ENCODE results near the gene AGAP2.
A peak's percentile ranks its signal among the peaks of the same experiment; 100 is the strongest.

AGAP2 gene

DNA sequence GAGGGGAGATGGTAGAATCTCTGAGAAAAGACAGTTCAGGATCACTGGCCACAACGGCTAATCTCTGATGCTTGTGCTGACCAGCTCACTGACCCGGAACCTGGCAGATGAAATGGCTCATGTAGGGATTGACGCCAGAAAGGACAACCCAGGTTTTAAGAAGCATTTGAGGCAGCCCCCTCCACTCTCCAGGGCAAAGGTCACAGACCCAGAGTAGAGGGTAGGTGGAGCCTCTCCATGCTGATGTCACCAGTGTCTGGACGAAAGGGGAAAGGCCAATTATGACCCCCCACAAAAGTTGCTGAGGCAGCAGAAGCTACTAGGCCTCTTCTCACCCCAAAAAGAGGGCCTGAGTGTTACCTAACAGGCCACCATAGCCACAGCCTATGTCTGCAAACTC is 32.2 kb upstream of the AGAP2 start:
- DNase-seq: no peak
- in situ Hi-C loops (cut with MboI; ENCODE audit: low pct_unique_long_range_greater_than_20kb, low sequenced_read_pairs): no loop called here

DNA sequence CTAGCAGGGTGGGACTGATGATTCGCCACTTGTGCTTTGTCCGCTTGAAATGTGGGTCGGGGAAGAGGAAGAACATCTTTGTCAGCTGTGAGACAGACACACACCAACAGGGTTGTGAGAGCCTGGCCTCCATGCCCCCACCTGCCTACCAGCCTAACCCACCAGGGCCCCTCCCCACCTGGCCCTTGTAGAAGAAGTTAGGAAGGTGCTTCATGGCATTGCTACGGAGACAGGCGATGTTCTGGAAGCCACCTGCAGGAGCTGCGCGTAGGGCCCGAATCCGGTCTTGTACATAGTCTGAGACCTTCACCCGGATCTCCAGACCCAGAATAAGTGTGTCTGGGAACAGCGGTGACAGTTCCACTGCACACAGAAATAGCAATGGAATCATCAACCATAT is 31.1 kb upstream of the AGAP2 start:
- no peak for DNase-seq
- in situ Hi-C loops (cut with MboI; ENCODE audit: low pct_unique_long_range_greater_than_20kb, low sequenced_read_pairs): no loop called here

DNA sequence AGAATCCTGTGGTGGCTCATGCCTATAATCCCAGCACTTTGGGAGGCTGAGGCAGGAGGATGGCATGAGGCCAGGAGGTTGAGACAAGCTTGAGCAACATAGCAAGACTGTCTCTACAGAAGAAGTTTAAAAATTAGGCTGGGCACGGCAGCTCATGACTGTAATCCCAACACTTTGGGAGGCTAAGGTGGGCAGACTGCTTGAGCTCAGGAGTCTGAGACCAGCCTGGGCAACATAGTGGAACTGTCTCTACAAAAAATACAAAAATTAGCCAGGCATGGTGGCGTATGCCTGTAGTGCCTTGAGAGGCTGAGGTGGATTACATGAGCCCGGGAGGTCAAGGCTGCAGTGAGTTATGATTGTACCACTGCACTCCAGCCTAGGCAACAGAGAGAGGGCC is 29.3 kb upstream of the AGAP2 start:
- DNase-seq: no peak
- in situ Hi-C loops (cut with MboI; ENCODE audit: low pct_unique_long_range_greater_than_20kb, low sequenced_read_pairs): no loop called here

GRCh38 chr12:57767305-57767698 is 28.8 kb upstream of the AGAP2 start:
- in situ Hi-C loops (cut with MboI; ENCODE audit: low pct_unique_long_range_greater_than_20kb, low sequenced_read_pairs): no loop called here
- DNase-seq: no peak

- in situ Hi-C loops (cut with MboI; ENCODE audit: low pct_unique_long_range_greater_than_20kb, low sequenced_read_pairs): no loop called here
- no peak for DNase-seq
These were observed 28.1 kb upstream of the AGAP2 start, which contains the start of gene CYP27B1 for GRCh38 chr12:57766464-57767304. CYP27B1 (minus strand) TSS chr12:57767078; CDS start chr12:57767041, 37 bp downstream.

GRCh38 chr12:57765698-57766463 is 27.3 kb upstream of the AGAP2 start:
- no peak for DNase-seq
- in situ Hi-C loops (cut with MboI; ENCODE audit: low pct_unique_long_range_greater_than_20kb, low sequenced_read_pairs): no loop called here

GRCh38 chr12:57765003-57765697 is 26.6 kb upstream of the AGAP2 start:
- peak; percentile 45 for DNase-seq
- in situ Hi-C loops (cut with MboI; ENCODE audit: low pct_unique_long_range_greater_than_20kb, low sequenced_read_pairs): no loop called here

DNA sequence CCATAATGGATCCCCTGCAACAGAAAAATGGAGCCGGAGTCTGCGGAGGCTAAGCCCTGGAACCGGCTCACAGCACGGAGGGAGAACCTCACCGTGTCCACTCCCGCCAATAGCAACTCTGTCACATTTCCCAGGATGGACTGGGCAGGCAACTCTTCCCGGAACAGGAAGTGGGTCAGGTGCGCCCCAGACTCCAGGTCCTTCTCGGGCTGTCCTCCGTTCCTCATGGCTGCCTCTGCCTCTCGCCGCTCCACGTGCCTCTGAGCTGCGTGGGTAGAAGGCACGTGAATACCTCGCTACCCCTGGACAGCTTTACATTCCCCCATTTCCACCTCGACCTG is 26.1 kb upstream of the AGAP2 start:
- no peak for DNase-seq
- in situ Hi-C loops (cut with MboI; ENCODE audit: low pct_unique_long_range_greater_than_20kb, low sequenced_read_pairs): no loop called here

DNA sequence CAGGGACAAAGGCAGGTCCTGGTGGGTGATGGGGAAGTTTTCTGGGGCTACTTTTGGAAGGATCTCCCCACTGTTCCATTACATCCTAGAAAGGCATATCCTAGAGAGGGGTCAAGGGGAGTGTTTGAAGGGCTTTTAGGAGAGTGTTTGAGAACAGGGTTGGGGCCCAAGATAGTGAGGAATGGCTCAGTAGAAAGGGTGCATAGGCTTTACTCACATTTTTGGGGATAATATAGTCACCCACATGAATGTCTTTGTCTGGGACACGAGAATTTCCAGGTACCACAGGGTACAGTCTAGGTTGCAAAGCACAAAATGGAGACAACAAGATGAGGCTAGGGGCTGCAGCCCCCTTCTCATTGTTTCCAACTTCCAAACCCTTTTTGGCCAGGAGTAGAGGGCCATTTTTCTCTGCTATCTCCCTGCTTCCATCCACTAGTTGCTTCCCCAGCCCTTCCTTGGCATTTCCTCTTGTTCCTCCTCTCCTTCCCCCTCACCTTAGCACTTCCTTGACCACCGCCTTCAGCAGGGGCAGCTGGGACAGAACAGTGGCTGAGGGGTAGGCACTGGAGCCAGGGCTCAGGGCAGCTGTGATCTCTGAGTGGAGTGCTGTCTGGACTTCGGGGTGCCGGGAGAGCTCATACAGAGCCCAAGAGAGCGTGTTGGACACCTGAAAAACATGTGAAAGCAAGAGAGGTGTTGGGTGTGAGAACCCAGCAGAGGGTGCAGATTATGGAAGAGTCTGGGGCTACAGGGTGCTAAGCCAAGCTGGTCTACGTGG is 25.5 kb upstream of the AGAP2 start:
- in situ Hi-C loops (cut with MboI; ENCODE audit: low pct_unique_long_range_greater_than_20kb, low sequenced_read_pairs): no loop called here
- no peak for DNase-seq

- no peak for DNase-seq
- in situ Hi-C loops (cut with MboI; ENCODE audit: low pct_unique_long_range_greater_than_20kb, low sequenced_read_pairs): no loop called here
These were observed 23.9 kb upstream of the AGAP2 start for GRCh38 chr12:57762463-57762862.

DNA sequence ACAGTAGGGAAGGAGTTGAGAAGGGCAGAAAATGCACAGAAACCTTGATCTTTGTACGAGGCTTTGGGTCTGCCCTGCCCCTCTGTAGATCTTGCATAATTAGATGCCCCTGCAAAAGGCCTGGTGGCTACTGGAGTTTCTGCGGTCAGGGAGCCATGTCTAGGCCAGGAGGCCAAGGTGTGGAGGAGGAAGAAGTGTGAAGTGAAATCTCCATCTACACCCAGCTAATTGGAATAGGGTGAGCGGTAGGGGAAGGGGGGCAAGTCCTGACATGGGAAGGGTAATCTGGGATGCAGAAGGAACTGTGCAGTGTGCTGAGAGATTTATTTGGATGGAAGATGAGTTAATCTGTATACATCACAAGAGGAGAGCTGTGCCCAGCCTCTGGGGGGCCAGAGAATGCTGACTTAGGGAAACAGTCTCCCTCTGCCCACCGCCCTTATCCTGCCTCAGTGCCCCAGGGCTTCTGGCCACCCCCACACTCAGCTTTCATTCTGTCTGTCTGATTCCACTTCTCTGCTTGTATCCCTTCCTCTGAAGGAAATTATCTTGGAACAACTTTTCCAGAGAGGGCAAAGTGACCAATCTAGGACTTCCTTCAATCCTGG is 23.0 kb upstream of the AGAP2 start:
- no peak for DNase-seq
- in situ Hi-C loops (cut with MboI; ENCODE audit: low pct_unique_long_range_greater_than_20kb, low sequenced_read_pairs): no loop called here

- DNase-seq: no peak
- in situ Hi-C loops (cut with MboI; ENCODE audit: low pct_unique_long_range_greater_than_20kb, low sequenced_read_pairs): no loop called here
These were observed 21.9 kb upstream of the AGAP2 start for GRCh38 chr12:57760347-57760982.

DNA sequence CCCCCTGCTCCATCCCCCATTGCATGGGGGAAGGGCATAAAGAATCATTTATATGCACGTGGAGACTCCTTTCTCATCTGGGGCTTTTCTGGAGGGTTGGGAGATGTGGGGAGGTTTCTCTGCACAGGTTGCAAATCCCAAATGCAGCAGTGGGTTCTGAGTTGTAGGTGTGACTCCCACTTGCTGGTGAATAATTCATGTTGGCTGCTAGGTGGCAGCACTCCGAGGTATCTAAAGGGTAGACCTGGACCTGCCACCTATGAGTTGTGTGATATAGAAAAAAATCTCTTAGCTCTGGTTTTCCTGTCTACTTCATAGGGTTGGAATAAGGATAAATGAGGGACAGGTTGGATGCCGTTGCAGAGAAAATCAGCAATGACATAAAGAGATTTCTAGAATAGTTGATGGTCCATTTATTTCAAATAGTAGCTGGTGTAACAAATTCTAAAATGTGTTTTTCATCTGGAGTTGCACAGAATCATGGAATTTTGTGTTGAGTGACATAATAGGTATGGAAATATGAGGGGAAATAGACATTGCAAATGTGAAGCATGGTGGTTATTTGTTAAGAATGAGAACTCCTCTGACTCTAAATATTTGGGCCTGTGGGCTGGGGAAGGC is 20.9 kb upstream of the AGAP2 start:
- in situ Hi-C loops (cut with MboI; ENCODE audit: low pct_unique_long_range_greater_than_20kb, low sequenced_read_pairs): no loop called here
- peak; percentile 34 for DNase-seq

DNA sequence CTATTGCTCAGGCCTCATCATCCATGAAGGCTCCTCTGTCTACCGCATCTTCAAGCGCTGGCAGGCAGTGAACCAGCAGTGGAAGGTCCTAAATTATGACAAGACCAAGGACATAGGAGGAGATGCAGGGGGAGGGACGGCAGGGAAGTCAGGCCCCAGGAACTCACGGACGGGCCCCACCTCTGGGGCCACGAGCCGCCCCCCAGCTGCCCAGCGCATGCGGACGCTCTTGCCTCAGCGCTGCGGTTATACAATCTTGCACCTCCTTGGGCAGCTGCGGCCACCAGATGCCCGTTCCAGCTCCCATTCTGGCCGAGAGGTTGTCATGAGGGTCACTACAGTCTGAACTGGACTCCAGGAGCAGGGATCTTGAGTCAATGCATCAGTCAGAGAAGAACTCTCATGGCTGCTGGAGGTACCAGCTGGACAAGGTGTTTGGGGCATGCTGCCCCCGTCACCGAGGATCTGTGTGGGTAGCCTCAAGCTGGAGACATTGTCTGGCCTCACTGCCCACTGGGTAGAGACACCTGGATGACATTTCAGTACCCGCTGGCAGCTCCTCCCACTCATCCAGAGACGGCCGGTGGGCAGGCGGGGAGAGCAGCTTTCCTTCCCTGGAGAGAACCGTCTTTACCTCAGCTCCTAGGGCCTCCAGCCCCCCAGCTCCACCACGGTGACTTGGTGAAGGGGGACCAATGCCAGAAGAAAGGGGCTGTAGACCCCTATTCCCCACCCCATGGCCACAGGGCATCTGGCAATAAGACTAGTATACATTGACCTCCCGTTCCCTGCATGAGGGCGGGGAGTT is 20.2 kb upstream of the AGAP2 start:
- in situ Hi-C loops (cut with MboI; ENCODE audit: low pct_unique_long_range_greater_than_20kb, low sequenced_read_pairs): no loop called here
- no peak for DNase-seq

DNA sequence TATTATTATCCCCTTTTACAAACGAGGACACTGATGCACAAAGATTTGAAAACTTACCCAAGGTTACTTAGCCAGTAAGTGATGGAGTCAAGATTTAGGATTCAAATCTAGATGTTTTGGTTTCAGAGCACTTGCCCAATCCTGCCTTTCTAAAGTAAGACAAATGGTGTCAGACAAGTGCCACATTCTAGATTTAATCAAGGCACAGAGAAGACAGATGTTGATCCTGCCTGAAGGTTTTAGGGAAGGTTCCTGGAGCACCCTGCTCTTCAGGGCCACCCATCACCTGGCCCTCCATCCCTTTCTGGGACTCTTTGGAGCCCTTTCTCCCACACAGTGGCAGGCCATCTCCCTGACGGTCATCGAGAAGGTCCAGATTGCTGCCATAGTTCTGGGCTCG is 19.2 kb upstream of the AGAP2 start:
- in situ Hi-C loops (cut with MboI; ENCODE audit: low pct_unique_long_range_greater_than_20kb, low sequenced_read_pairs): no loop called here

GRCh38 chr12:57756406-57757341 is 18.1 kb upstream of the AGAP2 start:
- peak; percentile 79 for DNase-seq
- in situ Hi-C loops (cut with MboI; ENCODE audit: low pct_unique_long_range_greater_than_20kb, low sequenced_read_pairs): no loop called here

More for the DNA sequence above, 19.2 kb upstream of the AGAP2 start:
- no peak for DNase-seq

All from KBM-7 (cell line).